ENCODE results near the gene DBF4. TPM values are rescaled to one million over a fixed set of nuclear protein-coding genes. Genes with fewer than 3 reads are reported as not detected.

DBF4 gene
- total and polyA plus RNA-seq, 9 of the 15 experiments (the other 6 are each of a cell fraction or from before 2014, with no cell fraction given), result 37.8 to 145 (median 104) TPM

GRCh38 chr7:87919875-87920274, 43.6 kb downstream of the DBF4 start:
- Histone ChIP-seq H3K9me1 (ENCODE audit: control insufficient read depth, insufficient read depth, low read length) (no peaks in the 10 kb centered on the region), H3K36me3 (ENCODE audit: control insufficient read depth, insufficient read depth, low read length) (no peaks in the 10 kb centered on the region), H3K9me3 (replicated peaks; ENCODE audit: control insufficient read depth, insufficient read depth, low read depth, low read length) (no peaks in the 10 kb centered on the region), H3K4me2 (ENCODE audit: insufficient read depth, low read length) (no peak overlapping the region), H3K9ac (ENCODE audit: insufficient read depth in 1 of 2, low read depth in 2 of 2, low read length in 2 of 2) (no peak overlapping the region), H3K4me1 (replicated peaks in 1 of 2; ENCODE audit: control insufficient read depth in 2 of 2, insufficient read depth in 2 of 2, low read length in 2 of 2) (no peaks in the 10 kb centered on the region), H3K27me3 (ENCODE audit: control insufficient read depth in 2 of 2, insufficient read depth in 2 of 2, low read length in 2 of 2) (peaks cover 9 to 12% of the 10 kb centered on the region in 2 experiments; a peak in 3 of 5 replicates), H3K79me2 (ENCODE audit: control insufficient read depth, insufficient read depth, low read length) (no peaks in the 10 kb centered on the region), H4K20me1 (replicated peaks; ENCODE audit: control insufficient read depth, insufficient read depth, low read length) (no peaks in the 10 kb centered on the region), H2AFZ (ENCODE audit: low read depth, low read length) (no peak overlapping the region), H3K4me3 (no peak overlapping the region), H3K27ac (ENCODE audit: extremely low read depth, low read depth, low read length) (no peak overlapping the region)
- no TSS peak for BruUV-seq (replicated peaks)
- in situ Hi-C loops (cut with MboI) (no loop called here), intact Hi-C loops (cut with micrococcal nuclease) (no loop called here)
- FAIRE-seq, result no peak
- DNase-seq (ENCODE audit: extremely low read depth in 1 of 4, low spot score in 3 of 4), result no peak
- no peak for ATAC-seq
- POLR2A ChIA-PET, result no interaction called here
- TF ChIP-seq HES1 (IDR thresholded peaks at IDR 0.05; ENCODE audit: low read depth) (no peak), SOX6 (IDR thresholded peaks at IDR 0.05) (no peak), ZBED1 (IDR thresholded peaks at IDR 0.05) (no peak)
- CTCF ChIA-PET (ENCODE audit: low intra/inter-chr PET ratio), result no interaction called here
- WGBS (ENCODE audit: insufficient coverage, low coverage, missing lambda C conversion rate), result 7% methylated on average over 6 of the region's 6 CpGs

GRCh38 chr7:87920578-87920977, 44.3 kb downstream of the DBF4 start:
- FAIRE-seq, result no peak
- no TSS peak for BruUV-seq (replicated peaks)
- ATAC-seq, result peak; percentile 39; the same call in 1 of the 3 replicates
- no peak overlapping the region for H3K4me3 ChIP-seq
- WGBS (ENCODE audit: insufficient coverage, low coverage, missing lambda C conversion rate), result 1% methylated on average over 5 of the region's 5 CpGs
- ChIA-PET POLR2A (no interaction called here), CTCF (ENCODE audit: low intra/inter-chr PET ratio) (no interaction called here)
- TF ChIP-seq HES1 (IDR thresholded peaks at IDR 0.05; ENCODE audit: low read depth), result no peak
- TF ChIP-seq ZBTB9 (CRISPR knock-in tag; IDR thresholded peaks at IDR 0.05), result no peak
- no peak for TF ChIP-seq POLR2B (IDR thresholded peaks at IDR 0.05; ENCODE audit: low read depth, partially characterized antibody)
- TF ChIP-seq KLF6 (CRISPR knock-in tag; IDR thresholded peaks at IDR 0.05; ENCODE audit: borderline replicate concordance), result no peak
- TF ChIP-seq PATZ1 (CRISPR knock-in tag; IDR thresholded peaks at IDR 0.05; ENCODE audit: borderline replicate concordance), result no peak
- no peak for TF ChIP-seq ZHX1 (conservative IDR thresholded peaks at IDR 0.05; ENCODE audit: low read length)
- DNase-seq (ENCODE audit: extremely low read depth in 1 of 4, low spot score in 3 of 4), result no peak
- H4K20me1 ChIP-seq (replicated peaks; ENCODE audit: control insufficient read depth, insufficient read depth, low read length), result no peaks in the 10 kb centered on the region
- no peak overlapping the region for H3K9ac ChIP-seq (ENCODE audit: insufficient read depth in 1 of 2, low read depth in 2 of 2, low read length in 2 of 2)
- no peaks in the 10 kb centered on the region for H3K36me3 ChIP-seq (ENCODE audit: control insufficient read depth, insufficient read depth, low read length)
- peaks cover 9 to 12% of the 10 kb centered on the region in 2 experiments; a peak in 3 of 5 replicates for H3K27me3 ChIP-seq (ENCODE audit: control insufficient read depth in 2 of 2, insufficient read depth in 2 of 2, low read length in 2 of 2)
- intact Hi-C loops (cut with micrococcal nuclease) (no loop called here), in situ Hi-C loops (cut with MboI) (no loop called here)
- no peaks in the 10 kb centered on the region for H3K79me2 ChIP-seq (ENCODE audit: control insufficient read depth, insufficient read depth, low read length)
- H2AFZ ChIP-seq (ENCODE audit: low read depth, low read length), result no peak overlapping the region
- H3K9me3 ChIP-seq (replicated peaks; ENCODE audit: control insufficient read depth, insufficient read depth, low read depth, low read length), result no peaks in the 10 kb centered on the region
- H3K4me2 ChIP-seq (ENCODE audit: insufficient read depth, low read length), result no peak overlapping the region
- no peaks in the 10 kb centered on the region for H3K9me1 ChIP-seq (ENCODE audit: control insufficient read depth, insufficient read depth, low read length)
- H3K4me1 ChIP-seq (replicated peaks in 1 of 2; ENCODE audit: control insufficient read depth in 2 of 2, insufficient read depth in 2 of 2, low read length in 2 of 2), result no peaks in the 10 kb centered on the region
- no peak overlapping the region for H3K27ac ChIP-seq (ENCODE audit: extremely low read depth, low read depth, low read length)

All from K562 (cell line).